SK-N-SH (cell line): ENCODE data around the gene FAM117B. TPM values are rescaled to one million over a fixed set of nuclear protein-coding genes. Genes with fewer than 3 reads are reported as not detected.

ENCODE experiments used
- CTCF ChIA-PET: fragments of 300-600, 350-600 bp; formaldehyde crosslinking; extraction: SDS; loops from one replicate; lab custom pipeline; 2021; lab: Yijun Ruan, JAX
- POLR2A ChIA-PET: fragments of 350-600 bp; sonication (Branson Sonifier 250); formaldehyde crosslinking; extraction: SDS; loops from one replicate; lab custom pipeline; 2020; ENCODE audit warnings: antibody characterized with exemption, inconsistent platforms; lab: Yijun Ruan, JAX
- DNase-seq: peaks from one replicate; pipeline ENCODE4 v3.0.0; 2012
- H2AFZ ChIP-seq: fragments of 200-600 bp; sonication (generic); 2 replicates; pipeline ENCODE4 v1.8.1; 2016; ENCODE audit warnings: antibody characterized with exemption, mild to moderate bottlenecking, low read depth
- H3F3A ChIP-seq: fragments of 200-600 bp; sonication (generic); replicated peaks from 2 replicates; pipeline ENCODE3; 2016; ENCODE audit warnings: antibody characterized with exemption, mild to moderate bottlenecking; ENCODE audit not compliant: insufficient read depth
- H3K27ac ChIP-seq, 2 experiments: fragments of 200-500 bp in 1 of 2; fragments of 200-600 bp in 1 of 2; sonication (Bioruptor generic) in 1 of 2; sonication (generic), shearing (Covaris generic) in 1 of 2; 2 replicates each; pipeline versions ENCODE4 v1.5.1 to v1.6.1; 2014 to 2016; ENCODE audit warnings: low read depth in 2 of 2, inconsistent platforms in 1 of 2, low read length in 1 of 2, mild to moderate bottlenecking in 1 of 2, mixed read lengths in 1 of 2
- H3K27me3 ChIP-seq: fragments of 200-600 bp; sonication (generic), shearing (Covaris generic); 2 replicates; pipeline ENCODE4 v1.6.1; 2016; ENCODE audit warnings: mixed run types; ENCODE audit not compliant: insufficient read depth
- H3K36me3 ChIP-seq, 2 experiments: fragments of 200-500 bp in 1 of 2; fragments of 200-600 bp in 1 of 2; sonication (Bioruptor generic) in 1 of 2; sonication (generic) in 1 of 2; replicated peaks in 1 of 2; 2 replicates each; pipeline versions ENCODE3 to v1.5.1; 2014 to 2016; ENCODE audit warnings: low read length in 1 of 2, mild to moderate bottlenecking in 1 of 2; ENCODE audit not compliant: insufficient read depth in 2 of 2, control insufficient read depth in 1 of 2
- H3K4me1 ChIP-seq, 2 experiments: fragments of 200-500 bp in 1 of 2; fragments of 200-600 bp in 1 of 2; sonication (Bioruptor generic) in 1 of 2; sonication (generic), shearing (Covaris generic) in 1 of 2; 2 replicates each; pipeline versions ENCODE4 v1.5.1 to v1.6.1; 2014 to 2016; ENCODE audit warnings: low read depth in 1 of 2, low read length in 1 of 2, mixed run types in 1 of 2; ENCODE audit not compliant: insufficient read depth in 2 of 2, control insufficient read depth in 1 of 2
- H3K4me2 ChIP-seq: fragments of 200-600 bp; sonication (generic), shearing (Covaris generic); 2 replicates; pipeline ENCODE4 v1.6.1; 2017; ENCODE audit warnings: mixed run types
- H3K4me3 ChIP-seq, 2 experiments: fragments of 200-500 bp in 1 of 2; fragments of 200-600 bp in 1 of 2; sonication (Bioruptor generic) in 1 of 2; sonication (generic), shearing (Covaris generic) in 1 of 2; 2 replicates each; pipeline versions ENCODE4 v1.5.1 to v1.8.1; 2014 to 2016; ENCODE audit warnings: low read depth in 2 of 2, inconsistent platforms in 1 of 2, low read length in 1 of 2, mild to moderate bottlenecking in 1 of 2, mixed read lengths in 1 of 2, moderate library complexity in 1 of 2
- H3K79me2 ChIP-seq: fragments of 200-600 bp; sonication (generic); 2 replicates; pipeline ENCODE4 v1.8.1; 2017; ENCODE audit warnings: mild to moderate bottlenecking; ENCODE audit not compliant: insufficient read depth
- H3K9ac ChIP-seq: fragments of 200-600 bp; sonication (generic); 2 replicates; pipeline ENCODE4 v1.6.1; 2017; ENCODE audit warnings: mixed run types
- H3K9me2 ChIP-seq: fragments of 200-600 bp; sonication (generic); 2 replicates; pipeline ENCODE4 v1.6.1; 2017; ENCODE audit warnings: mixed run types
- H3K9me3 ChIP-seq: fragments of 200-600 bp; sonication (generic); 2 replicates; pipeline ENCODE4 v1.6.1; 2017; ENCODE audit warnings: mixed run types, mild to moderate bottlenecking, moderate library complexity
- H4K20me1 ChIP-seq: fragments of 200-600 bp; sonication (generic); 2 replicates; pipeline ENCODE4 v1.6.1; 2017; ENCODE audit warnings: mild to moderate bottlenecking, mixed run types; ENCODE audit not compliant: insufficient read depth
- EP300 ChIP-seq, 2 experiments: IDR thresholded peaks; 2 replicates each; pipeline versions ENCODE4 v1.4.0 to v1.6.1; 2012; ENCODE audit warnings: borderline replicate concordance in 1 of 2, low read depth in 1 of 2, low read length in 1 of 2
- EZH2phosphoT487 ChIP-seq: fragments of 200-600 bp; sonication (generic); IDR thresholded peaks from 2 replicates; pipeline ENCODE4 v1.6.1; 2017; ENCODE audit warnings: low read depth, mixed run types, mild to moderate bottlenecking, antibody characterized with exemption, moderate library complexity, borderline replicate concordance
- FOSL2 ChIP-seq: IDR thresholded peaks from 2 replicates; pipeline ENCODE4 v1.4.0; 2012; ENCODE audit warnings: low read depth, mild to moderate bottlenecking, moderate library complexity, borderline replicate concordance
- FOXJ3 ChIP-seq: sonication (generic); formaldehyde crosslinking; IDR thresholded peaks from 2 replicates; pipeline ENCODE4 v1.5.1; 2020; ENCODE audit warnings: mild to moderate bottlenecking, missing genetic modification reagents
- FOXM1 ChIP-seq: IDR thresholded peaks from 2 replicates; pipeline ENCODE4 v1.4.0; 2012; ENCODE audit warnings: low read depth, mild to moderate bottlenecking
- GATA2 ChIP-seq: sonication (generic); formaldehyde crosslinking; IDR thresholded peaks from 2 replicates; pipeline ENCODE4 v1.5.0; 2020; ENCODE audit warnings: mild to moderate bottlenecking, missing genetic modification reagents
- MEF2A ChIP-seq: IDR thresholded peaks from 2 replicates; pipeline ENCODE4 v1.4.0; 2012; ENCODE audit warnings: low read depth, borderline replicate concordance
- MXI1 ChIP-seq: IDR thresholded peaks from 2 replicates; pipeline ENCODE4 v1.6.1; 2012; ENCODE audit warnings: mild to moderate bottlenecking, low read depth, low read length, improper control_type of control experiment
- NFIC ChIP-seq: IDR thresholded peaks from 2 replicates; pipeline ENCODE4 v1.4.0; 2012; ENCODE audit warnings: borderline replicate concordance
- POLR2AphosphoS5 ChIP-seq: IDR thresholded peaks from 2 replicates; pipeline ENCODE4 v1.6.1; 2012; ENCODE audit warnings: low read depth, low read length
- SMC3 ChIP-seq: IDR thresholded peaks from 2 replicates; pipeline ENCODE4 v1.6.1; 2012; ENCODE audit warnings: low read depth, low read length, improper control_type of control experiment
- TAF1 ChIP-seq: IDR thresholded peaks from 2 replicates; pipeline ENCODE4 v1.6.1; 2012; ENCODE audit warnings: low read depth, mild to moderate bottlenecking, low read length, moderate library complexity, borderline replicate concordance
- YY1 ChIP-seq: IDR thresholded peaks from 2 replicates; pipeline ENCODE4 v1.4.0; 2012; ENCODE audit warnings: low read depth, mild to moderate bottlenecking
- WGBS: methylation state at CpG from one replicate; pipeline ENCODE4 v1.1.6; 2017; ENCODE audit warnings: low lambda C conversion rate; 5-methylcytosine and 5-hydroxymethylcytosine counted together
- polyA plus RNA-seq, 3 experiments: library from polyadenylated mRNA; depleted of rRNA; stranded (reverse); fragments of >200 nt; gene quantifications; 2 replicates each; pipeline ENCODE4 v1.2.3, GENCODE V29; 2012
- TF ChIP-seq, protein P1 (sequence below): fragments of 150-350 bp; IDR thresholded peaks from 2 replicates; pipeline ENCODE4 v1.6.1; 2017; ENCODE audit warnings: antibody characterized with exemption, low read length, low read depth, borderline replicate concordance
- TF ChIP-seq, protein P2 (sequence below): fragments of 150-350 bp; IDR thresholded peaks from 2 replicates; pipeline ENCODE4 v1.6.1; 2016; ENCODE audit warnings: mild to moderate bottlenecking, low read depth, low read length
- TF ChIP-seq, protein P3 (sequence below): IDR thresholded peaks from 2 replicates; pipeline ENCODE4 v1.4.0; 2012; ENCODE audit warnings: low read depth
- TF ChIP-seq, protein P4 (sequence below): fragments of 200-600 bp; sonication (generic); IDR thresholded peaks from 2 replicates; pipeline ENCODE4 v1.6.1; 2017; ENCODE audit warnings: antibody characterized with exemption, mild to moderate bottlenecking, moderate library complexity

Gene FAM117B
- polyA plus RNA-seq, 1 of the 3 experiments (the other 2 are of a cell fraction) = 0.90 TPM

DNA sequence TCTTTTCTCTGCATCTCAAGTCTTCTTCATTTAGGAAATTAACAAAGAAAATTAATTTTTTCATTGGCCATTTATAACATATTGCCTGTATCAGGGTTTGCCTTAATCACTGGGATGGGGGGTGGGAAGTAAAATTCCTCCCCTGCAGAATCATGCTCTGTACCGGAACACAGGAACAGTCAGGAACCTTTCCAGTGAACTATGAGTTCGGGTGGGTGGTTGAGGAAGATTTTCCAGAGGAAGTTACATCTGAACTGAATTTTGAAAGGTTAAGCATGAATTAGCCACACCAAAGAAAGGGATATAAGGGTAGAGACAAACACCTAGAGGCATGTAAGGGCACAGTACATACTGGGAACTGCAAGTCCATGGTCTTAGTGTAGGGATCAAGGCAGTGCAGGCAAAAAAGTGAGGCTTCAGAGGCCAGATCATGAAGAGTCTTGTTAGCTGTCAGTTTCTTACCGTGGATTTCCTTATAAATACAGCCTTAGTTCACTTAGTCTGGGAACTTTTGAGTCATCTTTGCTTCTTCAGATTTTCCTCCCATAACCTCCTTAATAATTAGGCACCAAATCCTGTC, 55.6 kb downstream of the FAM117B start:
- Histone ChIP-seq H4K20me1 (no peaks in the 10 kb centered on the region), H3K4me2 (no peak overlapping the region), H3K27ac (no peak overlapping the region), H3K27me3 (no peaks in the 10 kb centered on the region), H3K4me3 (no peak overlapping the region), H3F3A (no peaks in the 10 kb centered on the region), H3K4me1 (no peaks in the 10 kb centered on the region), H3K9ac (no peak overlapping the region)
- 91% methylated on average over 3 of the region's 3 CpGs for WGBS
- CTCF ChIA-PET = no interaction called here
- TF ChIP-seq YY1 (no peak), EZH2phosphoT487 (no peak), POLR2AphosphoS5 (no peak), FOXJ3 (no peak), FOSL2 (no peak), NFIC (no peak), FOXM1 (no peak), EP300 (IDR thresholded peaks at IDR 0.05; ENCODE audit: borderline replicate concordance in 1 of 2, low read depth in 1 of 2, low read length in 1 of 2) (no peak), MXI1 (no peak), GATA2 (CRISPR knock-in tag) (no peak), MEF2A (no peak)
- TF ChIP-seq, protein P1, sequence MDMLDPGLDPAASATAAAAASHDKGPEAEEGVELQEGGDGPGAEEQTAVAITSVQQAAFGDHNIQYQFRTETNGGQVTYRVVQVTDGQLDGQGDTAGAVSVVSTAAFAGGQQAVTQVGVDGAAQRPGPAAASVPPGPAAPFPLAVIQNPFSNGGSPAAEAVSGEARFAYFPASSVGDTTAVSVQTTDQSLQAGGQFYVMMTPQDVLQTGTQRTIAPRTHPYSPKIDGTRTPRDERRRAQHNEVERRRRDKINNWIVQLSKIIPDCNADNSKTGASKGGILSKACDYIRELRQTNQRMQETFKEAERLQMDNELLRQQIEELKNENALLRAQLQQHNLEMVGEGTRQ = no peak
- TF ChIP-seq, protein P2, sequence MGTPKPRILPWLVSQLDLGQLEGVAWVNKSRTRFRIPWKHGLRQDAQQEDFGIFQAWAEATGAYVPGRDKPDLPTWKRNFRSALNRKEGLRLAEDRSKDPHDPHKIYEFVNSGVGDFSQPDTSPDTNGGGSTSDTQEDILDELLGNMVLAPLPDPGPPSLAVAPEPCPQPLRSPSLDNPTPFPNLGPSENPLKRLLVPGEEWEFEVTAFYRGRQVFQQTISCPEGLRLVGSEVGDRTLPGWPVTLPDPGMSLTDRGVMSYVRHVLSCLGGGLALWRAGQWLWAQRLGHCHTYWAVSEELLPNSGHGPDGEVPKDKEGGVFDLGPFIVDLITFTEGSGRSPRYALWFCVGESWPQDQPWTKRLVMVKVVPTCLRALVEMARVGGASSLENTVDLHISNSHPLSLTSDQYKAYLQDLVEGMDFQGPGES = no peak
- TF ChIP-seq, protein P3, sequence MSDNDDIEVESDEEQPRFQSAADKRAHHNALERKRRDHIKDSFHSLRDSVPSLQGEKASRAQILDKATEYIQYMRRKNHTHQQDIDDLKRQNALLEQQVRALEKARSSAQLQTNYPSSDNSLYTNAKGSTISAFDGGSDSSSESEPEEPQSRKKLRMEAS = no peak
- TF ChIP-seq, all 33 proteins: peak for 0
- Histone ChIP-seq H3K9me2 (no peaks in the 10 kb centered on the region), H3K79me2 (no peaks in the 10 kb centered on the region), H3K36me3 (no peaks in the 10 kb centered on the region), H3K9me3 (no peaks in the 10 kb centered on the region), H2AFZ (no peak overlapping the region)
- no peak for DNase-seq
- POLR2A ChIA-PET = no interaction called here

DNA sequence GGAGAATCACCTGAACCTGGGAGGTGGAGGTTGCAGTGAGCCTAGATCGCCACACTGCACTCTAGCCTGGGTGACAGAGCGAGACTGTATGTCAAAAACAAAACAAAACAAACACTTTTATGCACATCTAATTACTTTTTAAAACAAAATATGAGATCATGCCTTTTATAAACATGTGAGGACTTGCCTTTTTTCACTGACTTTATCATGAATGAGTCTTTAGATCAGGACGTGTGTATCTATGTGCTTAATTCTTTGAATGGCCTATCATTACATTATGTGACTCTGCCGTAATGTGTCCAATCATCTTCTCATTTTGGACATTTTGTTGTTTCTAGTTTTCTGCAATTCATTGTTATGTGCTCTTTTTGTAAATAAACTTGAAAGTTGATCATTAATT, 58.7 kb downstream of the FAM117B start:
- H3K4me1 ChIP-seq = no peaks in the 10 kb centered on the region

More for the DNA sequence above, 58.7 kb downstream of the FAM117B start:
- Histone ChIP-seq H3K9me2 (no peaks in the 10 kb centered on the region), H3K79me2 (no peaks in the 10 kb centered on the region), H3K9me3 (no peaks in the 10 kb centered on the region), H3K27ac (no peak overlapping the region), H4K20me1 (no peaks in the 10 kb centered on the region), H3F3A (no peaks in the 10 kb centered on the region), H3K36me3 (peaks cover 0 to under 1% of the 10 kb centered on the region in 2 experiments), H3K4me3 (no peak overlapping the region), H3K9ac (no peak overlapping the region), H3K4me2 (no peak overlapping the region), H2AFZ (no peak overlapping the region), H3K27me3 (no peaks in the 10 kb centered on the region)
- WGBS = 97% methylated on average over 4 of the region's 4 CpGs
- TF ChIP-seq SMC3 (no peak), TAF1 (no peak)
- TF ChIP-seq, protein P4, sequence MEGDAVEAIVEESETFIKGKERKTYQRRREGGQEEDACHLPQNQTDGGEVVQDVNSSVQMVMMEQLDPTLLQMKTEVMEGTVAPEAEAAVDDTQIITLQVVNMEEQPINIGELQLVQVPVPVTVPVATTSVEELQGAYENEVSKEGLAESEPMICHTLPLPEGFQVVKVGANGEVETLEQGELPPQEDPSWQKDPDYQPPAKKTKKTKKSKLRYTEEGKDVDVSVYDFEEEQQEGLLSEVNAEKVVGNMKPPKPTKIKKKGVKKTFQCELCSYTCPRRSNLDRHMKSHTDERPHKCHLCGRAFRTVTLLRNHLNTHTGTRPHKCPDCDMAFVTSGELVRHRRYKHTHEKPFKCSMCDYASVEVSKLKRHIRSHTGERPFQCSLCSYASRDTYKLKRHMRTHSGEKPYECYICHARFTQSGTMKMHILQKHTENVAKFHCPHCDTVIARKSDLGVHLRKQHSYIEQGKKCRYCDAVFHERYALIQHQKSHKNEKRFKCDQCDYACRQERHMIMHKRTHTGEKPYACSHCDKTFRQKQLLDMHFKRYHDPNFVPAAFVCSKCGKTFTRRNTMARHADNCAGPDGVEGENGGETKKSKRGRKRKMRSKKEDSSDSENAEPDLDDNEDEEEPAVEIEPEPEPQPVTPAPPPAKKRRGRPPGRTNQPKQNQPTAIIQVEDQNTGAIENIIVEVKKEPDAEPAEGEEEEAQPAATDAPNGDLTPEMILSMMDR = no peak
- CTCF ChIA-PET = interaction anchor here (1.1 kb wide), 1 partner anchor 14 kb away, joined by 3 read pairs; no protein-coding TSS in a partner anchor
- no peak for DNase-seq
- POLR2A ChIA-PET = no interaction called here
